Measurements from ENCODE around the gene FAM9A.

FAM9A gene

GRCh38 chrX:8846266-8846665, 45.1 kb upstream of the FAM9A start:
- no peak overlapping the region for H3K4me3 ChIP-seq (ENCODE audit: low read depth, low read length)
- TF ChIP-seq CTCF (IDR thresholded peaks at IDR 0.05; ENCODE audit: borderline replicate concordance, insufficient read depth, low read depth, low read length) = no peak

GRCh38 chrX:8845469-8845868, 44.3 kb upstream of the FAM9A start:
- TF ChIP-seq CTCF (IDR thresholded peaks at IDR 0.05; ENCODE audit: borderline replicate concordance, insufficient read depth, low read depth, low read length) = no peak
- H3K4me3 ChIP-seq (ENCODE audit: low read depth, low read length) = no peak overlapping the region

GRCh38 chrX:8845060-8845459, 43.9 kb upstream of the FAM9A start:
- TF ChIP-seq CTCF (IDR thresholded peaks at IDR 0.05; ENCODE audit: borderline replicate concordance, insufficient read depth, low read depth, low read length) = no peak
- no peak overlapping the region for H3K4me3 ChIP-seq (ENCODE audit: low read depth, low read length)

GRCh38 chrX:8844157-8844556, 43.0 kb upstream of the FAM9A start:
- TF ChIP-seq CTCF (IDR thresholded peaks at IDR 0.05; ENCODE audit: borderline replicate concordance, insufficient read depth, low read depth, low read length) = no peak
- no peak overlapping the region for H3K4me3 ChIP-seq (ENCODE audit: low read depth, low read length)

GRCh38 chrX:8841911-8842310, 40.7 kb upstream of the FAM9A start:
- no peak for TF ChIP-seq CTCF (IDR thresholded peaks at IDR 0.05; ENCODE audit: borderline replicate concordance, insufficient read depth, low read depth, low read length)
- H3K4me3 ChIP-seq (ENCODE audit: low read depth, low read length) = no peak overlapping the region

GRCh38 chrX:8834392-8834791, 33.2 kb upstream of the FAM9A start:
- no peak overlapping the region for H3K4me3 ChIP-seq (ENCODE audit: low read depth, low read length)
- TF ChIP-seq CTCF (IDR thresholded peaks at IDR 0.05; ENCODE audit: borderline replicate concordance, insufficient read depth, low read depth, low read length) = no peak

- H3K4me3 ChIP-seq (ENCODE audit: low read depth, low read length) = no peak overlapping the region
- no peak for TF ChIP-seq CTCF (IDR thresholded peaks at IDR 0.05; ENCODE audit: borderline replicate concordance, insufficient read depth, low read depth, low read length)
Measured at GRCh38 chrX:8832582-8833378, 31.6 kb upstream of the FAM9A start.

Data from GM12875 (cell line).